AG10803 (cell line): ENCODE measurements around the gene PCDHGA8.

Source experiments
- DNase-seq: peaks from one replicate; pipeline ENCODE4 v3.0.0; 2010; ENCODE audit warnings: low read depth
- H3K4me3 ChIP-seq: 2 replicates; pipeline ENCODE4 v1.5.1; 2011; ENCODE audit warnings: mild to moderate bottlenecking, low read length, control low read depth
- CTCF ChIP-seq: conservative IDR thresholded peaks from 2 replicates; pipeline ENCODE4 v1.5.1; 2011; ENCODE audit warnings: mild to moderate bottlenecking, low read length, control low read depth, inconsistent platforms

Gene PCDHGA8

GRCh38 chr5:141362719-141363118 lies 29.7 kb upstream of the PCDHGA8 start:
- DNase-seq, result no peak
- no peak overlapping the region for H3K4me3 ChIP-seq
- TF ChIP-seq CTCF, result no peak

- TF ChIP-seq CTCF, result peak; percentile 36
- peak; percentile 26 for DNase-seq
- H3K4me3 ChIP-seq, result peak within 1 kb of the TSS; percentile 39
These were observed 28.3 kb upstream of the PCDHGA8 start, which contains the start of gene PCDHGA5 for GRCh38 chr5:141363952-141364660. TSS of gene PCDHGA5 (plus strand) at chr5:141364162. CDS start at chr5:141364331, 169 bp downstream.

GRCh38 chr5:141366016-141366896 lies 26.2 kb upstream of the PCDHGA8 start:
- no peak overlapping the region for H3K4me3 ChIP-seq
- TF ChIP-seq CTCF, result no peak
- no peak for DNase-seq

GRCh38 chr5:141369994-141370848 lies 22.2 kb upstream of the PCDHGA8 start, which contains the start of gene PCDHGB3:
TSS of gene PCDHGB3 (plus strand) at chr5:141370242. CDS start at chr5:141370395, 153 bp downstream.
- TF ChIP-seq CTCF, result peak; percentile 62
- H3K4me3 ChIP-seq, result peak within 1 kb of the TSS; percentile 55
- DNase-seq, result peak; percentile 73

GRCh38 chr5:141371572-141372475 lies 20.6 kb upstream of the PCDHGA8 start:
- H3K4me3 ChIP-seq, result no peak overlapping the region
- TF ChIP-seq CTCF, result no peak
- DNase-seq, result no peak
